Measurements from ENCODE around the gene MLF2. TPM values are rescaled to one million over a fixed set of nuclear protein-coding genes. Genes with fewer than 3 reads are reported as not detected.

Gene MLF2
- total RNA-seq, 1 donor from 2014 or later, result 120 TPM

- peak overlapping the region; percentile 91 for H3K27ac Mint-ChIP-seq
- H3K4me1 ChIP-seq, result peaks cover 20% of the 10 kb centered on the region
- peaks cover 19% of the 10 kb centered on the region for H3K79me2 ChIP-seq (ENCODE audit: low read depth)
- peak overlapping the region; percentile 50 for H3K9ac ChIP-seq
- no peak overlapping the region for H3K27ac ChIP-seq
- H3K36me3 Mint-ChIP-seq, result peaks cover 8% of the 10 kb centered on the region
- H3K4me1 Mint-ChIP-seq, result peaks cover 32% of the 10 kb centered on the region
- H3K27me3 Mint-ChIP-seq (ENCODE audit: insufficient read depth, low read depth), result peaks cover 25% of the 10 kb centered on the region
- peaks cover 17% of the 10 kb centered on the region for H3K27me3 ChIP-seq
- H3K4me3 ChIP-seq, result peak overlapping the region; percentile 96
- peaks cover 2% of the 10 kb centered on the region for H3K9me3 Mint-ChIP-seq
- no peaks in the 10 kb centered on the region for H3K9me3 ChIP-seq (ENCODE audit: low read depth)
- H2AFZ ChIP-seq (replicated peaks), result peak overlapping the region; percentile 93
- DNase-seq (ENCODE audit: low spot score), result peak; percentile 74
- no peaks in the 10 kb centered on the region for H4K20me1 ChIP-seq (ENCODE audit: low read depth)
- H3F3A ChIP-seq (ENCODE audit: low read depth), result peaks cover 49% of the 10 kb centered on the region
- H3K36me3 ChIP-seq, result no peaks in the 10 kb centered on the region
- TF ChIP-seq EZH2 (IDR thresholded peaks at IDR 0.05) (no peak), EZH2phosphoT487 (IDR thresholded peaks at IDR 0.05) (no peak), CTCF (IDR thresholded peaks at IDR 0.05) (no peak)
- peak overlapping the region; percentile 91 for H3K4me2 ChIP-seq
- peak overlapping the region; percentile 88 for H3K4me3 Mint-ChIP-seq
Observed at GRCh38 chr12:6699989-6700645, 52.8 kb downstream of the MLF2 start.

- DNase-seq (ENCODE audit: low spot score), result no peak
- peaks cover 25% of the 10 kb centered on the region for H3K27me3 Mint-ChIP-seq (ENCODE audit: insufficient read depth, low read depth)
Observed at GRCh38 chr12:6699259-6699988, 53.5 kb downstream of the MLF2 start.

GRCh38 chr12:6698352-6699046, 54.4 kb downstream of the MLF2 start:
- H3K4me1 ChIP-seq, result peaks cover 17% of the 10 kb centered on the region
- peaks cover 41% of the 10 kb centered on the region for H3F3A ChIP-seq (ENCODE audit: low read depth)
- Mint-ChIP-seq H3K36me3 (peaks cover 10% of the 10 kb centered on the region), H3K4me3 (peak overlapping the region; percentile 88), H3K27ac (peak overlapping the region; percentile 85), H3K9me3 (no peaks in the 10 kb centered on the region), H3K4me1 (peaks cover 32% of the 10 kb centered on the region), H3K27me3 (ENCODE audit: insufficient read depth, low read depth) (peaks cover 25% of the 10 kb centered on the region)
- DNase-seq (ENCODE audit: low spot score), result no peak
- H3K4me2 ChIP-seq, result peak overlapping the region; percentile 91
- no peak overlapping the region for H2AFZ ChIP-seq (replicated peaks)
- no peaks in the 10 kb centered on the region for H3K9me3 ChIP-seq (ENCODE audit: low read depth)
- H3K27ac ChIP-seq, result no peak overlapping the region
- H4K20me1 ChIP-seq (ENCODE audit: low read depth), result no peaks in the 10 kb centered on the region
- no peak overlapping the region for H3K4me3 ChIP-seq
- H3K9ac ChIP-seq, result no peak overlapping the region
- peaks cover 19% of the 10 kb centered on the region for H3K79me2 ChIP-seq (ENCODE audit: low read depth)
- TF ChIP-seq EZH2 (IDR thresholded peaks at IDR 0.05) (no peak), CTCF (IDR thresholded peaks at IDR 0.05) (no peak), EZH2phosphoT487 (IDR thresholded peaks at IDR 0.05) (no peak)
- peaks cover 17% of the 10 kb centered on the region for H3K27me3 ChIP-seq
- no peaks in the 10 kb centered on the region for H3K36me3 ChIP-seq

More at GRCh38 chr12:6699259-6699988, 53.5 kb downstream of the MLF2 start:
- Mint-ChIP-seq H3K9me3 (no peaks in the 10 kb centered on the region), H3K4me3 (peak overlapping the region; percentile 88), H3K36me3 (peaks cover 10% of the 10 kb centered on the region), H3K27ac (peak overlapping the region; percentile 91), H3K4me1 (peaks cover 32% of the 10 kb centered on the region)
- Histone ChIP-seq H3K4me1 (peaks cover 20% of the 10 kb centered on the region), H3K4me2 (peak overlapping the region; percentile 91), H3K36me3 (no peaks in the 10 kb centered on the region), H3F3A (ENCODE audit: low read depth) (peaks cover 49% of the 10 kb centered on the region), H2AFZ (replicated peaks) (peak overlapping the region; percentile 93), H3K79me2 (ENCODE audit: low read depth) (peaks cover 19% of the 10 kb centered on the region), H3K27me3 (peaks cover 17% of the 10 kb centered on the region), H3K9me3 (ENCODE audit: low read depth) (no peaks in the 10 kb centered on the region), H3K27ac (no peak overlapping the region), H3K4me3 (peak overlapping the region; percentile 96), H4K20me1 (ENCODE audit: low read depth) (no peaks in the 10 kb centered on the region), H3K9ac (peak overlapping the region; percentile 50)
- TF ChIP-seq EZH2phosphoT487 (IDR thresholded peaks at IDR 0.05), result no peak
- TF ChIP-seq EZH2 (IDR thresholded peaks at IDR 0.05), result no peak
- no peak for TF ChIP-seq CTCF (IDR thresholded peaks at IDR 0.05)

Small RNA genes within 50 kb of the gene (small RNA-seq; reads per million reads assigned to genes)
- not detected for gene RNU6-781P

Other genes starting within 250 kb of the MLF2 start
- 3,866 and 6,177 TPM in 2 replicates for gene GAPDH, start 218.6 kb downstream of the MLF2 start, total RNA-seq (ENCODE audit: low replicate concordance)
- 9.9 and 21.1 TPM in 2 replicates for gene IFFO1, start 197.1 kb downstream of the MLF2 start, total RNA-seq (ENCODE audit: low replicate concordance)
- 43.8 and 47.8 TPM in 2 replicates for gene NOP2, start 184.8 kb downstream of the MLF2 start, total RNA-seq (ENCODE audit: low replicate concordance)
- gene CHD4, start 145.8 kb downstream of the MLF2 start, total RNA-seq (ENCODE audit: low replicate concordance), result 381 and 412 TPM in 2 replicates
- 0.04 and 0.22 TPM in 2 replicates for gene LPAR5, start 117.2 kb downstream of the MLF2 start, total RNA-seq (ENCODE audit: low replicate concordance)
- gene ACRBP, start 105.7 kb downstream of the MLF2 start, total RNA-seq (ENCODE audit: low replicate concordance), result 2.7 and 3.8 TPM in 2 replicates
- gene ING4, start 90.0 kb downstream of the MLF2 start, total RNA-seq (ENCODE audit: low replicate concordance), result 101 and 135 TPM in 2 replicates
- gene ZNF384, start 63.8 kb downstream of the MLF2 start, total RNA-seq (ENCODE audit: low replicate concordance), result 38.0 and 52.0 TPM in 2 replicates
- 0.32 and 1.7 TPM in 2 replicates for gene PIANP, start 52.3 kb downstream of the MLF2 start, total RNA-seq (ENCODE audit: low replicate concordance)
- 24.5 and 41.8 TPM in 2 replicates for gene COPS7A, start 29.1 kb downstream of the MLF2 start, total RNA-seq (ENCODE audit: low replicate concordance)
- gene PTMS, start 13.2 kb upstream of the MLF2 start, total RNA-seq (ENCODE audit: low replicate concordance), result 134 and 608 TPM in 2 replicates
- gene LAG3, start 19.4 kb upstream of the MLF2 start, total RNA-seq (ENCODE audit: low replicate concordance), result 0.45 and 2.9 TPM in 2 replicates
- 2.0 and 2.5 TPM in 2 replicates for gene CD4, start 36.4 kb upstream of the MLF2 start, total RNA-seq (ENCODE audit: low replicate concordance)
- 10.0 and 27.6 TPM in 2 replicates for gene GPR162, start 68.7 kb upstream of the MLF2 start, total RNA-seq (ENCODE audit: low replicate concordance)
- gene P3H3, start 75.3 kb upstream of the MLF2 start, total RNA-seq (ENCODE audit: low replicate concordance), result 14.1 and 52.6 TPM in 2 replicates
- gene GNB3, start 87.8 kb upstream of the MLF2 start, total RNA-seq (ENCODE audit: low replicate concordance), result 2.7 and 7.6 TPM in 2 replicates
- 62.1 and 73.5 TPM in 2 replicates for gene CDCA3, start 98.1 kb upstream of the MLF2 start, total RNA-seq (ENCODE audit: low replicate concordance)
- 60.9 and 101 TPM in 2 replicates for gene USP5, start 99.0 kb upstream of the MLF2 start, total RNA-seq (ENCODE audit: low replicate concordance)
- gene TPI1, start 114.4 kb upstream of the MLF2 start, total RNA-seq (ENCODE audit: low replicate concordance), result 1,038 and 1,695 TPM in 2 replicates
- gene SPSB2, start 120.2 kb upstream of the MLF2 start, total RNA-seq (ENCODE audit: low replicate concordance), result 0.65 and 6.6 TPM in 2 replicates
- gene LRRC23, start 151.7 kb upstream of the MLF2 start, total RNA-seq (ENCODE audit: low replicate concordance), result 4.1 and 5.2 TPM in 2 replicates
- gene ENO2, start 161.4 kb upstream of the MLF2 start, total RNA-seq (ENCODE audit: low replicate concordance), result 82.2 and 136 TPM in 2 replicates
- gene ATN1, start 174.8 kb upstream of the MLF2 start, total RNA-seq (ENCODE audit: low replicate concordance), result 8.9 and 28.7 TPM in 2 replicates
- gene RNU7-1, start 190.7 kb upstream of the MLF2 start, total RNA-seq (ENCODE audit: low replicate concordance), result not detected in 2 replicates
- 314 and 399 TPM in 2 replicates for gene C12orf57, start 190.9 kb upstream of the MLF2 start, total RNA-seq (ENCODE audit: low replicate concordance)
- gene PTPN6, start 198.2 kb upstream of the MLF2 start, total RNA-seq (ENCODE audit: low replicate concordance), result 4.4 and 6.0 TPM in 2 replicates
- gene PHB2, start 217.5 kb upstream of the MLF2 start, total RNA-seq (ENCODE audit: low replicate concordance), result 214 and 291 TPM in 2 replicates
- gene EMG1, start 217.8 kb upstream of the MLF2 start, total RNA-seq (ENCODE audit: low replicate concordance), result 27.3 and 32.0 TPM in 2 replicates

All from neural progenitor cell (in vitro differentiated cells).